WERI-Rb-1 (cell line): ENCODE data around the gene RAD51B.

Source experiments
- DNase-seq: peaks from one replicate; pipeline ENCODE4 v3.0.0-alpha.2; 2020
- H3K27ac ChIP-seq: fragments of 250-450 bp; sonication (Bioruptor Pico); 2 replicates; pipeline ENCODE4 v1.5.1; 2020; ENCODE audit warnings: mild to moderate bottlenecking, moderate library complexity
- H3K27me3 ChIP-seq: fragments of 250-450 bp; sonication (Bioruptor Pico); 2 replicates; pipeline ENCODE4 v1.5.1; 2021; ENCODE audit warnings: mild to moderate bottlenecking, low read depth, moderate library complexity; ENCODE audit not compliant: insufficient read depth, severe bottlenecking
- H3K36me3 ChIP-seq: fragments of 250-450 bp; sonication (Bioruptor Pico); 2 replicates; pipeline ENCODE4 v1.5.1; 2020; ENCODE audit warnings: mild to moderate bottlenecking, moderate library complexity
- H3K4me3 ChIP-seq: 2 replicates; pipeline ENCODE4 v1.5.1; 2011; ENCODE audit warnings: low read depth, mild to moderate bottlenecking, control low read depth, low read length
- H3K9me3 ChIP-seq: fragments of 250-450 bp; sonication (Bioruptor Pico); 2 replicates; pipeline ENCODE4 v1.5.1; 2021; ENCODE audit warnings: mild to moderate bottlenecking, moderate library complexity; ENCODE audit not compliant: severe bottlenecking
- TF ChIP-seq, protein P1 (sequence below): IDR thresholded peaks from 2 replicates; pipeline ENCODE4 v1.5.1; 2011; ENCODE audit warnings: low read depth, mild to moderate bottlenecking, control low read depth, inconsistent platforms, low read length

The RAD51B gene

GRCh38 chr14:68331426-68331825, 511.8 kb downstream of the RAD51B start:
- H3K9me3 ChIP-seq, result no peaks in the 10 kb centered on the region
- DNase-seq, result no peak
- no peak overlapping the region for H3K27ac ChIP-seq
- no peak overlapping the region for H3K4me3 ChIP-seq
- TF ChIP-seq, protein P1, sequence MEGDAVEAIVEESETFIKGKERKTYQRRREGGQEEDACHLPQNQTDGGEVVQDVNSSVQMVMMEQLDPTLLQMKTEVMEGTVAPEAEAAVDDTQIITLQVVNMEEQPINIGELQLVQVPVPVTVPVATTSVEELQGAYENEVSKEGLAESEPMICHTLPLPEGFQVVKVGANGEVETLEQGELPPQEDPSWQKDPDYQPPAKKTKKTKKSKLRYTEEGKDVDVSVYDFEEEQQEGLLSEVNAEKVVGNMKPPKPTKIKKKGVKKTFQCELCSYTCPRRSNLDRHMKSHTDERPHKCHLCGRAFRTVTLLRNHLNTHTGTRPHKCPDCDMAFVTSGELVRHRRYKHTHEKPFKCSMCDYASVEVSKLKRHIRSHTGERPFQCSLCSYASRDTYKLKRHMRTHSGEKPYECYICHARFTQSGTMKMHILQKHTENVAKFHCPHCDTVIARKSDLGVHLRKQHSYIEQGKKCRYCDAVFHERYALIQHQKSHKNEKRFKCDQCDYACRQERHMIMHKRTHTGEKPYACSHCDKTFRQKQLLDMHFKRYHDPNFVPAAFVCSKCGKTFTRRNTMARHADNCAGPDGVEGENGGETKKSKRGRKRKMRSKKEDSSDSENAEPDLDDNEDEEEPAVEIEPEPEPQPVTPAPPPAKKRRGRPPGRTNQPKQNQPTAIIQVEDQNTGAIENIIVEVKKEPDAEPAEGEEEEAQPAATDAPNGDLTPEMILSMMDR, result no peak
- no peaks in the 10 kb centered on the region for H3K36me3 ChIP-seq
- no peaks in the 10 kb centered on the region for H3K27me3 ChIP-seq

DNA sequence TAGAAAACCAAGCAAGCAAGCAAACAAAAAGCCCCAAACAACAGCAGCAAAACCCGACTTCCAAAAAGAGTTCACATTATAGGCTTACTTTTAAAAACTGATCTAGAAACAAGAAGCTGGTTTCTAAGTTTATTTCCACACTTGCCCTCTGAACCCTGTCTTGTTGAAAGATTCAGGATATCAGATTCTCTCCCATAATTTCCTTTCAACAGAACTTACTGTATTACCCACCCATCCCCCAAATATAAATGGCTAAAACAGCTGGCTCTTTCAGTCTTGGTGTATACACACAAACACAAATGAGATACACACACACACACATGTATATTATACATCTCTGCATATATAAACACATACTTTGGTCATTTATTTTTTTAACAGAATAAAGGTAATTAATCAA, 512.4 kb downstream of the RAD51B start:
- H3K27me3 ChIP-seq, result no peaks in the 10 kb centered on the region

DNA sequence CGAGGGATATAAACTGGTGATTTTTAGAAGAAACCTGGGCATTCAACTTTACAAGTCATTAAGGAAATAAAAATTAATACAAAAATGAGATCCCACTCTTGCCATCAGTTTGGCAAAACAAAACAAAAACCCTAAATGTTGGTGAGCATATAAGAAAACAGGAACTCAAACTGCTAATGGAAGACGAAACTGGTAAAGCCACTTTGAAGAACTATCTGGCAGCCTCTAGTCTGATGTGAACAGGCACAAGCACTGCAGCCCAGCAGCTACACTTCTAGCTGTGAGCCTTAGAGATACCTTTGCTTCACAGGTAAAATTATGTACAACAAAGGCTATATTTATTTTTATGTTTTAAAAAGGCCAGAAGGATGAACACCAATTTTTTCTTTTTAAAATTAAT, 513.7 kb downstream of the RAD51B start:
- H3K36me3 ChIP-seq, result no peaks in the 10 kb centered on the region
- TF ChIP-seq, protein P1, result no peak
- no peak overlapping the region for H3K27ac ChIP-seq
- no peak for DNase-seq
- H3K4me3 ChIP-seq, result no peak overlapping the region
- H3K27me3 ChIP-seq, result no peaks in the 10 kb centered on the region
- H3K9me3 ChIP-seq, result no peaks in the 10 kb centered on the region

More for the DNA sequence above, 512.4 kb downstream of the RAD51B start:
- TF ChIP-seq, protein P1, result no peak
- Histone ChIP-seq H3K27ac (no peak overlapping the region), H3K9me3 (no peaks in the 10 kb centered on the region), H3K36me3 (no peaks in the 10 kb centered on the region), H3K4me3 (no peak overlapping the region)
- no peak for DNase-seq

GRCh38 chr14:68335312-68335711, 515.7 kb downstream of the RAD51B start:
- no peaks in the 10 kb centered on the region for H3K9me3 ChIP-seq
- no peak for DNase-seq
- no peaks in the 10 kb centered on the region for H3K36me3 ChIP-seq
- TF ChIP-seq, protein P1, result no peak
- H3K4me3 ChIP-seq, result no peak overlapping the region
- no peak overlapping the region for H3K27ac ChIP-seq
- H3K27me3 ChIP-seq, result no peaks in the 10 kb centered on the region

DNA sequence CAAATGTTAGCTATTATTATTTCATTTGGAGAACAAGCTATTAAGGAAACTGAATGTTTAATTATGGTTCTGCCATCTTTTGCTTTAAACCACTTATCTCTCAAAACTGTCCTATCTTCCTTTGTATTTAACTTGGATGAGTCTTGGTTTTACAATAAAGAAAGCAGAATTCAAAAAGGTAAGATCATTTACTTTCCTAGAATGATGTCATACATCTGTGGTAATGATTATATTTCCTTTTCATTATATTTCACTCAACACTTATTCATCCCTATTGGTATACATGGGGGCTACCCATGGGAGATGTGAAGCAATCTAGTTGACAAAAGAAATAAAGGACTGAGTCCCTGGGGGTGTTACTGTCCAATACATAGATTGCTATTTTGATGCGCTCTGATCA, 516.6 kb downstream of the RAD51B start:
- H3K4me3 ChIP-seq, result no peak overlapping the region
- no peak for DNase-seq
- H3K27me3 ChIP-seq, result no peaks in the 10 kb centered on the region
- no peaks in the 10 kb centered on the region for H3K9me3 ChIP-seq
- H3K36me3 ChIP-seq, result no peaks in the 10 kb centered on the region
- TF ChIP-seq, protein P1, result no peak
- no peak overlapping the region for H3K27ac ChIP-seq

GRCh38 chr14:68337279-68337678, 517.7 kb downstream of the RAD51B start:
- TF ChIP-seq, protein P1, result no peak
- no peak overlapping the region for H3K4me3 ChIP-seq
- no peaks in the 10 kb centered on the region for H3K27me3 ChIP-seq
- H3K36me3 ChIP-seq, result no peaks in the 10 kb centered on the region
- no peak for DNase-seq
- H3K27ac ChIP-seq, result no peak overlapping the region
- H3K9me3 ChIP-seq, result no peaks in the 10 kb centered on the region
